GM12878 (cell line): ENCODE data around the gene ACVR1. TPM values are rescaled to one million over a fixed set of nuclear protein-coding genes. Genes with fewer than 3 reads are reported as not detected.

Experiments
- ATAC-seq: fragments of 200-7000 bp; cut with Tn5 transposase; 3 replicates; pipeline ENCODE4 v1.9.1; 2020; ENCODE audit warnings: mild to moderate bottlenecking, moderate library complexity
- BruUV-seq: library from RNA; stranded (reverse); fragments of 400-500 nt; replicated peaks from 2 replicates; lab custom pipeline; 2021; lab: Mats Ljungman, UMichigan
- CTCF ChIA-PET: fragments of 300-600 bp; sonication (Branson Sonifier 250); formaldehyde crosslinking; extraction: SDS; loops from one replicate; lab custom pipeline; 2021; ENCODE audit warnings: inconsistent platforms; lab: Yijun Ruan, JAX
- POLR2A ChIA-PET: fragments of 350-600 bp; formaldehyde crosslinking; extraction: SDS; loops from one replicate; lab custom pipeline; 2021; ENCODE audit warnings: inconsistent platforms; lab: Charles Lee
- RAD21 ChIA-PET: fragments of 300-600 bp; sonication (Branson Sonifier 250); formaldehyde crosslinking; loops from one replicate; lab custom pipeline; 2023; ENCODE audit warnings: antibody characterized with exemption; ENCODE audit not compliant: unreplicated experiment; lab: Charles Lee
- SMC1A ChIA-PET: fragments of 300-600 bp; sonication (Branson Sonifier 250); formaldehyde crosslinking; loops from one replicate; lab custom pipeline; 2023; ENCODE audit not compliant: unreplicated experiment, uncharacterized antibody; lab: Charles Lee
- DNase-seq: peaks from one replicate; pipeline ENCODE4 v3.0.0-alpha.2; 2011; ENCODE audit warnings: low read depth, low spot score
- FAIRE-seq: peaks from 3 replicates; lab custom pipeline; 2011; peaks lifted over from hg19 to GRCh38; lab: Jason Lieb, UNC
- H2AFZ ChIP-seq: 2 replicates; pipeline ENCODE4 v1.6.0; 2011; ENCODE audit warnings: low read depth, low read length, control low read depth; ENCODE audit not compliant: control insufficient read depth
- H3K27ac ChIP-seq: 2 replicates; pipeline ENCODE4 v1.5.1; 2011; ENCODE audit warnings: control low read depth; ENCODE audit not compliant: control insufficient read depth, insufficient read depth
- H3K27me3 ChIP-seq, 2 experiments: replicated peaks in 1 of 2; 2 replicates each; pipeline versions ENCODE4 v1.6.0 to v1.6.1; 2011; ENCODE audit warnings: low read length in 1 of 2; ENCODE audit not compliant: control insufficient read depth in 2 of 2, insufficient read depth in 2 of 2
- H3K36me3 ChIP-seq, 2 experiments: 2 replicates each; pipeline ENCODE4 v1.5.1; 2011; ENCODE audit warnings: low read length in 1 of 2; ENCODE audit not compliant: control insufficient read depth in 2 of 2, insufficient read depth in 2 of 2
- H3K4me1 ChIP-seq: 2 replicates; pipeline ENCODE4 v1.6.1; 2011; ENCODE audit warnings: mild to moderate bottlenecking, low read length, moderate library complexity, mixed read lengths; ENCODE audit not compliant: control insufficient read depth, insufficient read depth
- H3K4me2 ChIP-seq: 2 replicates; pipeline ENCODE4 v1.6.0; 2011; ENCODE audit warnings: control low read depth; ENCODE audit not compliant: control insufficient read depth, insufficient read depth
- H3K4me3 ChIP-seq: fragments of 200-600 bp; sonication (generic); 2 replicates; pipeline ENCODE4 v1.5.1; 2016
- H3K79me2 ChIP-seq: 2 replicates; pipeline ENCODE4 v1.6.0; 2011; ENCODE audit warnings: low read length; ENCODE audit not compliant: control insufficient read depth, insufficient read depth
- H3K9ac ChIP-seq: 2 replicates; pipeline ENCODE4 v1.8.0; 2011; ENCODE audit warnings: low read length, control low read depth, mixed read lengths; ENCODE audit not compliant: control insufficient read depth, insufficient read depth
- H3K9me3 ChIP-seq: replicated peaks from 3 replicates; pipeline ENCODE4 v1.5.1; 2011; ENCODE audit warnings: mild to moderate bottlenecking, low read length; ENCODE audit not compliant: control insufficient read depth, insufficient read depth
- H4K20me1 ChIP-seq: 2 replicates; pipeline ENCODE4 v1.6.0; 2011; ENCODE audit not compliant: control insufficient read depth, insufficient read depth
- ATF7 ChIP-seq: fragments of 450-650 bp; IDR thresholded peaks from 2 replicates; pipeline ENCODE4 v1.6.1; 2016; ENCODE audit warnings: low read depth, mild to moderate bottlenecking
- HDAC6 ChIP-seq: fragments of 200-600 bp; sonication (generic); IDR thresholded peaks from one replicate; pipeline ENCODE4 v1.8.0; 2017; ENCODE audit warnings: antibody characterized with exemption; ENCODE audit not compliant: unreplicated experiment
- MEF2B ChIP-seq: fragments of 450-650 bp; IDR thresholded peaks from 2 replicates; pipeline ENCODE4 v1.6.1; 2018; ENCODE audit warnings: mild to moderate bottlenecking, moderate library complexity; ENCODE audit not compliant: partially characterized antibody, poor library complexity, severe bottlenecking
- SMAD1 ChIP-seq: fragments of 450-650 bp; IDR thresholded peaks from 2 replicates; pipeline ENCODE4 v1.6.1; 2018; ENCODE audit warnings: mild to moderate bottlenecking, low read depth; ENCODE audit not compliant: partially characterized antibody
- SP1 ChIP-seq: IDR thresholded peaks from one replicate; pipeline ENCODE4 v1.6.1; 2011; ENCODE audit warnings: low read depth, low read length
- SRF ChIP-seq, 2 experiments: IDR thresholded peaks; 2 replicates each; pipeline ENCODE4 v1.6.1; 2011; ENCODE audit warnings: low read depth in 2 of 2, low read length in 2 of 2, mild to moderate bottlenecking in 1 of 2, moderate library complexity in 1 of 2
- TCF12 ChIP-seq: IDR thresholded peaks from 2 replicates; pipeline ENCODE4 v1.6.1; 2011; ENCODE audit warnings: low read depth, mild to moderate bottlenecking, low read length
- WGBS: methylation state at CpG from one replicate; pipeline ENCODE4 v1.1.6; 2016; ENCODE audit warnings: low lambda C conversion rate; ENCODE audit not compliant: insufficient replicate concordance, insufficient coverage; ENCODE audit errors: missing lambda C conversion rate; 5-methylcytosine and 5-hydroxymethylcytosine counted together
- in situ Hi-C: fragments of 300-500 bp; cut with MboI; formaldehyde crosslinking; loops from 9 replicates; pipeline ENCODE4 v1.14.3; 2018; ENCODE audit warnings: mixed read lengths
- intact Hi-C: fragments of 100-400 bp; cut with micrococcal nuclease; formaldehyde crosslinking; loops from one replicate; pipeline ENCODE4 v1.14.2; 2022; ENCODE audit not compliant: unreplicated experiment
- polyA plus RNA-seq, 11 experiments: library from polyadenylated mRNA; depleted of rRNA in 4 of 11; unstranded in 6 of 11; stranded (reverse) in 5 of 11; fragments of >200 nt; fragmentation: Nextera tagmentation in 4 of 11; fragmentation: Illumina TruSeq in 1 of 11; extraction: Ambion mirVana in 4 of 11; extraction: Trizol in 1 of 11; gene quantifications; 1 replicate in 1 of 11; 2 replicates in 10 of 11; pipeline versions ENCODE4 v1.2.1 to v1.2.3, GENCODE V29; 2011 to 2016; ENCODE audit warnings: inconsistent platforms in 2 of 11, missing spikeins in 2 of 11, low read depth in 1 of 11
- total RNA-seq, 4 experiments: library from RNA; depleted of rRNA in 3 of 4; stranded (reverse); fragments of >200 nt in 3 of 4; fragmentation: Illumina TruSeq in 1 of 4; extraction: Trizol in 1 of 4; gene quantifications; 2 replicates each; pipeline versions ENCODE4 v1.2.1 to v1.2.3, GENCODE V29; 2013 to 2021
- TF ChIP-seq, protein P1 (sequence below): fragments of 450-650 bp; IDR thresholded peaks from 2 replicates; pipeline ENCODE4 v1.6.1; 2016; ENCODE audit warnings: mild to moderate bottlenecking
- TF ChIP-seq, protein P2 (sequence below): fragments of 450-650 bp; IDR thresholded peaks from 2 replicates; pipeline ENCODE4 v1.6.1; 2016; ENCODE audit warnings: mild to moderate bottlenecking
- TF ChIP-seq, protein P3 (sequence below): IDR thresholded peaks from 2 replicates; pipeline ENCODE4 v1.6.1; 2011; ENCODE audit warnings: mild to moderate bottlenecking, low read depth, low read length, moderate library complexity; ENCODE audit not compliant: insufficient replicate concordance
- TF ChIP-seq, protein P4 (sequence below): IDR thresholded peaks from 2 replicates; pipeline ENCODE4 v1.6.1; 2011; ENCODE audit warnings: borderline replicate concordance, low read depth, mild to moderate bottlenecking, moderate library complexity, low read length; ENCODE audit not compliant: insufficient read depth, poor library complexity, severe bottlenecking

Gene ACVR1
- total and polyA plus RNA-seq, 10 of the 15 experiments (the other 5 are each of a cell fraction or from before 2014, with no cell fraction given), result 0.06 to 0.24 (median 0.14) TPM; not detected in 4

DNA sequence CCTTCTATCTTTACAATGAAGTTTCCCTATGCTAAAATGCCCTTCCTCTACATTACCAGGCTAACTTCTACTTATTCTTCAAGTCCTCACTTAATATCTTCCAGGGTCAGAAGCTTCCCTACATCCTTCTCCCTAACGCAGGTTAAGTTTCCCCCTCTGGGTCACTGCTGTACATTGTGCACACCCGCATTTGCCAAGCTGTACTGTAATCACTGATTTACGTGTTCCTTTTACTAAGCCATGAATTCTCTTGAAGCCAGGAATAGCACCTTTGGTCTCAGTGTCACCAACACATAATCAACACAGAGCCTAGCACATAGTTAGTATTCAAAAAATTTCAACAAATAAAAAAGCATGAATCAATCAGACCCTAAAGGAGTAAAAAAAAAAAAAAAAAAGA lies 22.3 kb downstream of the ACVR1 start:
- CTCF ChIA-PET, result interaction anchor here (0.6 to 0.7 kb wide), 2 partner anchors 23 to 865 kb away, joined by 3 to 4 read pairs; no protein-coding TSS in a partner anchor
- 85% methylated on average over 3 of the region's 3 CpGs for WGBS
- no peaks in the 10 kb centered on the region for H3K27me3 ChIP-seq
- TF ChIP-seq, protein P1, sequence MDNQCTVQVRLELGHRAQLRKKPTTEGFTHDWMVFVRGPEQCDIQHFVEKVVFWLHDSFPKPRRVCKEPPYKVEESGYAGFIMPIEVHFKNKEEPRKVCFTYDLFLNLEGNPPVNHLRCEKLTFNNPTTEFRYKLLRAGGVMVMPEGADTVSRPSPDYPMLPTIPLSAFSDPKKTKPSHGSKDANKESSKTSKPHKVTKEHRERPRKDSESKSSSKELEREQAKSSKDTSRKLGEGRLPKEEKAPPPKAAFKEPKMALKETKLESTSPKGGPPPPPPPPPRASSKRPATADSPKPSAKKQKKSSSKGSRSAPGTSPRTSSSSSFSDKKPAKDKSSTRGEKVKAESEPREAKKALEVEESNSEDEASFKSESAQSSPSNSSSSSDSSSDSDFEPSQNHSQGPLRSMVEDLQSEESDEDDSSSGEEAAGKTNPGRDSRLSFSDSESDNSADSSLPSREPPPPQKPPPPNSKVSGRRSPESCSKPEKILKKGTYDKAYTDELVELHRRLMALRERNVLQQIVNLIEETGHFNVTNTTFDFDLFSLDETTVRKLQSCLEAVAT, result no peak
- TF ChIP-seq SP1 (no peak), TCF12 (no peak), MEF2B (no peak), ATF7 (no peak), SRF (IDR thresholded peaks at IDR 0.05; ENCODE audit: low read depth in 2 of 2, low read length in 2 of 2) (no peak), HDAC6 (no peak), SMAD1 (no peak)
- TF ChIP-seq, protein P2, sequence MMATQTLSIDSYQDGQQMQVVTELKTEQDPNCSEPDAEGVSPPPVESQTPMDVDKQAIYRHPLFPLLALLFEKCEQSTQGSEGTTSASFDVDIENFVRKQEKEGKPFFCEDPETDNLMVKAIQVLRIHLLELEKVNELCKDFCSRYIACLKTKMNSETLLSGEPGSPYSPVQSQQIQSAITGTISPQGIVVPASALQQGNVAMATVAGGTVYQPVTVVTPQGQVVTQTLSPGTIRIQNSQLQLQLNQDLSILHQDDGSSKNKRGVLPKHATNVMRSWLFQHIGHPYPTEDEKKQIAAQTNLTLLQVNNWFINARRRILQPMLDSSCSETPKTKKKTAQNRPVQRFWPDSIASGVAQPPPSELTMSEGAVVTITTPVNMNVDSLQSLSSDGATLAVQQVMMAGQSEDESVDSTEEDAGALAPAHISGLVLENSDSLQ, result no peak
- TF ChIP-seq, protein P3, sequence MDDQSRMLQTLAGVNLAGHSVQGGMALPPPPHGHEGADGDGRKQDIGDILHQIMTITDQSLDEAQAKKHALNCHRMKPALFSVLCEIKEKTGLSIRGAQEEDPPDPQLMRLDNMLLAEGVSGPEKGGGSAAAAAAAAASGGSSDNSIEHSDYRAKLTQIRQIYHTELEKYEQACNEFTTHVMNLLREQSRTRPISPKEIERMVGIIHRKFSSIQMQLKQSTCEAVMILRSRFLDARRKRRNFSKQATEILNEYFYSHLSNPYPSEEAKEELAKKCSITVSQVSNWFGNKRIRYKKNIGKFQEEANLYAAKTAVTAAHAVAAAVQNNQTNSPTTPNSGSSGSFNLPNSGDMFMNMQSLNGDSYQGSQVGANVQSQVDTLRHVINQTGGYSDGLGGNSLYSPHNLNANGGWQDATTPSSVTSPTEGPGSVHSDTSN, result no peak
- TF ChIP-seq, protein P4, sequence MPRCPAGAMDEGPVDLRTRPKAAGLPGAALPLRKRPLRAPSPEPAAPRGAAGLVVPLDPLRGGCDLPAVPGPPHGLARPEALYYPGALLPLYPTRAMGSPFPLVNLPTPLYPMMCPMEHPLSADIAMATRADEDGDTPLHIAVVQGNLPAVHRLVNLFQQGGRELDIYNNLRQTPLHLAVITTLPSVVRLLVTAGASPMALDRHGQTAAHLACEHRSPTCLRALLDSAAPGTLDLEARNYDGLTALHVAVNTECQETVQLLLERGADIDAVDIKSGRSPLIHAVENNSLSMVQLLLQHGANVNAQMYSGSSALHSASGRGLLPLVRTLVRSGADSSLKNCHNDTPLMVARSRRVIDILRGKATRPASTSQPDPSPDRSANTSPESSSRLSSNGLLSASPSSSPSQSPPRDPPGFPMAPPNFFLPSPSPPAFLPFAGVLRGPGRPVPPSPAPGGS, result no peak
- no peak overlapping the region for H2AFZ ChIP-seq
- in situ Hi-C loops, result no loop called here
- FAIRE-seq (no peak), ATAC-seq (no peak), DNase-seq (no peak)
- RAD21 ChIA-PET, result no interaction called here
- SMC1A ChIA-PET, result no interaction called here
- no peaks in the 10 kb centered on the region for H3K36me3 ChIP-seq
- H3K4me2 ChIP-seq, result no peak overlapping the region
- no peak overlapping the region for H3K27ac ChIP-seq
- POLR2A ChIA-PET, result no interaction called here
- H3K4me3 ChIP-seq, result no peak overlapping the region
- no peaks in the 10 kb centered on the region for H4K20me1 ChIP-seq
- H3K9me3 ChIP-seq, result no peaks in the 10 kb centered on the region
- no peaks in the 10 kb centered on the region for H3K4me1 ChIP-seq
- H3K9ac ChIP-seq, result no peak overlapping the region
- H3K79me2 ChIP-seq, result no peaks in the 10 kb centered on the region
- intact Hi-C loops, result no loop called here
- no TSS peak for BruUV-seq
